HEK293 (cell line): ENCODE data around the gene MYH7B.

Source experiments
- CTCF ChIA-PET: fragments of 350-600 bp; formaldehyde crosslinking; extraction: SDS; loops from one replicate; lab custom pipeline; 2021; ENCODE audit warnings: antibody characterized with exemption; lab: Yijun Ruan, JAX
- POLR2A ChIA-PET: fragments of 300-600 bp; formaldehyde crosslinking; extraction: SDS; loops from one replicate; lab custom pipeline; 2020; ENCODE audit warnings: antibody characterized with exemption, inconsistent platforms; lab: Yijun Ruan, JAX
- H3K27ac ChIP-seq: fragments of 200-500 bp; sonication (Bioruptor generic); 2 replicates; pipeline ENCODE4 v1.5.1; 2014; ENCODE audit warnings: low read depth, low read length, control low read depth, inconsistent platforms; ENCODE audit errors: extremely low read depth
- H3K36me3 ChIP-seq, 2 experiments: fragments of 200-500 bp in 1 of 2; sonication (Bioruptor generic) in 1 of 2; 1 replicate in 1 of 2; 2 replicates in 1 of 2; pipeline ENCODE4 v1.5.1; 2014 to 2017; ENCODE audit warnings: inconsistent platforms in 2 of 2, low read length in 2 of 2; ENCODE audit not compliant: control insufficient read depth in 2 of 2, insufficient read depth in 1 of 2
- H3K4me1 ChIP-seq: fragments of 200-500 bp; sonication (Bioruptor generic); 2 replicates; pipeline ENCODE4 v1.5.1; 2014; ENCODE audit warnings: mild to moderate bottlenecking, low read length, inconsistent platforms; ENCODE audit not compliant: control insufficient read depth, insufficient read depth
- H3K4me3 ChIP-seq: 2 replicates; pipeline ENCODE4 v1.5.1; 2011; ENCODE audit warnings: low read depth, mild to moderate bottlenecking, control low read depth, low read length, moderate library complexity
- H3K9me3 ChIP-seq: fragments of 200-500 bp; sonication (Bioruptor generic); 2 replicates; pipeline ENCODE4 v1.5.1; 2014; ENCODE audit warnings: low read depth, low read length, inconsistent platforms; ENCODE audit not compliant: control insufficient read depth, insufficient read depth
- GLI2 ChIP-seq: fragments of 450-650 bp; formaldehyde crosslinking; IDR thresholded peaks from 2 replicates; pipeline ENCODE4; 2017; ENCODE audit warnings: missing biosample characterization, missing genetic modification characterization, low read depth, borderline replicate concordance
- GLIS1 ChIP-seq: fragments of 450-650 bp; formaldehyde crosslinking; IDR thresholded peaks from 2 replicates; pipeline ENCODE4 v1.5.1; 2016; ENCODE audit warnings: missing biosample characterization, missing genetic modification characterization
- KLF9 ChIP-seq: fragments of 450-650 bp; formaldehyde crosslinking; IDR thresholded peaks from 2 replicates; pipeline ENCODE4 v1.5.1; 2016; ENCODE audit warnings: missing biosample characterization, missing genetic modification characterization, low read depth
- MYNN ChIP-seq: fragments of 450-650 bp; formaldehyde crosslinking; IDR thresholded peaks from 2 replicates; pipeline ENCODE4 v1.5.1; 2016; ENCODE audit warnings: missing biosample characterization, missing genetic modification characterization, borderline replicate concordance
- MZF1 ChIP-seq: fragments of 450-650 bp; formaldehyde crosslinking; IDR thresholded peaks from 2 replicates; pipeline ENCODE4 v1.5.1; 2017; ENCODE audit warnings: missing biosample characterization, missing genetic modification characterization, borderline replicate concordance
- REPIN1 ChIP-seq: fragments of 450-650 bp; formaldehyde crosslinking; IDR thresholded peaks from 2 replicates; pipeline ENCODE4 v1.5.1; 2017; ENCODE audit warnings: missing biosample characterization, missing genetic modification characterization, low read depth
- SALL2 ChIP-seq: fragments of 450-650 bp; formaldehyde crosslinking; IDR thresholded peaks from 2 replicates; pipeline ENCODE4 v1.5.0; 2017; ENCODE audit warnings: missing biosample characterization, mild to moderate bottlenecking, missing genetic modification characterization, borderline replicate concordance
- SP7 ChIP-seq: fragments of 450-650 bp; formaldehyde crosslinking; IDR thresholded peaks from 2 replicates; pipeline ENCODE4 v1.5.1; 2016; ENCODE audit warnings: missing biosample characterization, missing genetic modification characterization
- ZNF140 ChIP-seq: fragments of 450-650 bp; formaldehyde crosslinking; IDR thresholded peaks from 2 replicates; pipeline ENCODE4 v1.5.1; 2016; ENCODE audit warnings: missing biosample characterization, missing genetic modification characterization
- ZNF2 ChIP-seq: fragments of 450-650 bp; formaldehyde crosslinking; IDR thresholded peaks from 2 replicates; pipeline ENCODE4 v1.5.1; 2016; ENCODE audit warnings: missing biosample characterization, missing genetic modification characterization
- ZNF202 ChIP-seq: fragments of 450-650 bp; formaldehyde crosslinking; IDR thresholded peaks from 2 replicates; pipeline ENCODE4 v1.5.1; 2016; ENCODE audit warnings: missing biosample characterization, missing genetic modification characterization, borderline replicate concordance
- ZNF302 ChIP-seq: fragments of 450-650 bp; formaldehyde crosslinking; IDR thresholded peaks from 2 replicates; pipeline ENCODE4 v1.5.1; 2016; ENCODE audit warnings: missing biosample characterization, missing genetic modification characterization, low read depth
- ZNF37A ChIP-seq: fragments of 450-650 bp; IDR thresholded peaks from 2 replicates; pipeline ENCODE4 v1.5.1; 2018; ENCODE audit warnings: missing biosample characterization, missing genetic modification characterization
- ZNF404 ChIP-seq: fragments of 450-650 bp; formaldehyde crosslinking; IDR thresholded peaks from 2 replicates; pipeline ENCODE4 v1.5.1; 2017; ENCODE audit warnings: missing biosample characterization, missing genetic modification characterization
- ZNF426 ChIP-seq: fragments of 450-650 bp; formaldehyde crosslinking; IDR thresholded peaks from 2 replicates; pipeline ENCODE4 v1.5.1; 2017; ENCODE audit warnings: missing biosample characterization, missing genetic modification characterization, mild to moderate bottlenecking, inconsistent platforms, moderate library complexity
- ZNF658 ChIP-seq: fragments of 450-650 bp; formaldehyde crosslinking; IDR thresholded peaks from 2 replicates; pipeline ENCODE4; 2016; ENCODE audit warnings: missing biosample characterization, missing genetic modification characterization
- ZNF664 ChIP-seq: fragments of 450-650 bp; formaldehyde crosslinking; IDR thresholded peaks from 2 replicates; pipeline ENCODE4 v1.5.1; 2016; ENCODE audit warnings: missing biosample characterization, missing genetic modification characterization
- ZNF785 ChIP-seq: fragments of 450-650 bp; formaldehyde crosslinking; IDR thresholded peaks from 2 replicates; pipeline ENCODE4 v1.5.1; 2016; ENCODE audit warnings: missing biosample characterization, missing genetic modification characterization
- ZNF792 ChIP-seq: fragments of 450-650 bp; formaldehyde crosslinking; IDR thresholded peaks from 2 replicates; pipeline ENCODE4 v1.5.1; 2016; ENCODE audit warnings: missing biosample characterization, missing genetic modification characterization
- TF ChIP-seq, protein P1 (sequence below): fragments of 450-650 bp; formaldehyde crosslinking; IDR thresholded peaks from 2 replicates; pipeline ENCODE4 v1.5.1; 2016; ENCODE audit warnings: missing biosample characterization, missing genetic modification characterization
- TF ChIP-seq, protein P2 (sequence below): fragments of 450-650 bp; formaldehyde crosslinking; conservative IDR thresholded peaks from 2 replicates; pipeline ENCODE4 v1.5.1; 2016; ENCODE audit warnings: low read depth, missing biosample characterization, missing genetic modification characterization
- TF ChIP-seq, protein P3 (sequence below): fragments of 450-650 bp; IDR thresholded peaks from 2 replicates; pipeline ENCODE4 v1.5.1; 2018; ENCODE audit warnings: missing biosample characterization, missing genetic modification characterization

MYH7B gene

DNA sequence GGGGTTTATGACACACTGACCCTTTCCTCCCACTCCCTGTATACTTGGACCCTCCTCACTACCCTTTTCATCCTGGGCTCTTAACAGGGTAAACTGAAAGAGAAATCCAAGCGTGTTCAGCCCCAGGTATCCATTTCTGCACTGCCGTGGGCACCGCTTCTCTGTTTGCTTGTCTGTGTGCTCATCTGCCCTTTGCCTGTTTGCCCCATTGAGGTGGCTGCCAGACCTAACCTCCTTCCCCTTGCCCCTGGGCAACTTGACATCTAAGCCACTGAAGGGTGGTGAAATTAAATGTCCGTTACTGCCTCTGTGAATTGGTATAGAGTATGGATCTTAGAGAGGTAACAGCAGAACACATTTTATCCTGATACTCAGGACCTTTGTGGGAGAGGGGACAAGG, 40.5 kb upstream of the MYH7B start:
- no peaks in the 10 kb centered on the region for H3K4me1 ChIP-seq
- no peak overlapping the region for H3K27ac ChIP-seq
- CTCF ChIA-PET, result no interaction called here
- peaks cover 0 to 8% of the 10 kb centered on the region in 2 experiments; a peak in 1 of 3 replicates for H3K36me3 ChIP-seq
- no peaks in the 10 kb centered on the region for H3K9me3 ChIP-seq
- TF ChIP-seq ZNF792 (tag by site-specific recombination) (no peak), ZNF2 (no peak), ZNF202 (tag by site-specific recombination) (no peak), ZNF664 (tag by site-specific recombination) (no peak), MZF1 (tag by site-specific recombination) (no peak), ZNF658 (tag by site-specific recombination) (no peak), GLIS1 (no peak)
- TF ChIP-seq, protein P1, sequence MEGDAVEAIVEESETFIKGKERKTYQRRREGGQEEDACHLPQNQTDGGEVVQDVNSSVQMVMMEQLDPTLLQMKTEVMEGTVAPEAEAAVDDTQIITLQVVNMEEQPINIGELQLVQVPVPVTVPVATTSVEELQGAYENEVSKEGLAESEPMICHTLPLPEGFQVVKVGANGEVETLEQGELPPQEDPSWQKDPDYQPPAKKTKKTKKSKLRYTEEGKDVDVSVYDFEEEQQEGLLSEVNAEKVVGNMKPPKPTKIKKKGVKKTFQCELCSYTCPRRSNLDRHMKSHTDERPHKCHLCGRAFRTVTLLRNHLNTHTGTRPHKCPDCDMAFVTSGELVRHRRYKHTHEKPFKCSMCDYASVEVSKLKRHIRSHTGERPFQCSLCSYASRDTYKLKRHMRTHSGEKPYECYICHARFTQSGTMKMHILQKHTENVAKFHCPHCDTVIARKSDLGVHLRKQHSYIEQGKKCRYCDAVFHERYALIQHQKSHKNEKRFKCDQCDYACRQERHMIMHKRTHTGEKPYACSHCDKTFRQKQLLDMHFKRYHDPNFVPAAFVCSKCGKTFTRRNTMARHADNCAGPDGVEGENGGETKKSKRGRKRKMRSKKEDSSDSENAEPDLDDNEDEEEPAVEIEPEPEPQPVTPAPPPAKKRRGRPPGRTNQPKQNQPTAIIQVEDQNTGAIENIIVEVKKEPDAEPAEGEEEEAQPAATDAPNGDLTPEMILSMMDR (tag by site-specific recombination), result no peak
- no peak overlapping the region for H3K4me3 ChIP-seq
- POLR2A ChIA-PET, result no interaction called here

DNA sequence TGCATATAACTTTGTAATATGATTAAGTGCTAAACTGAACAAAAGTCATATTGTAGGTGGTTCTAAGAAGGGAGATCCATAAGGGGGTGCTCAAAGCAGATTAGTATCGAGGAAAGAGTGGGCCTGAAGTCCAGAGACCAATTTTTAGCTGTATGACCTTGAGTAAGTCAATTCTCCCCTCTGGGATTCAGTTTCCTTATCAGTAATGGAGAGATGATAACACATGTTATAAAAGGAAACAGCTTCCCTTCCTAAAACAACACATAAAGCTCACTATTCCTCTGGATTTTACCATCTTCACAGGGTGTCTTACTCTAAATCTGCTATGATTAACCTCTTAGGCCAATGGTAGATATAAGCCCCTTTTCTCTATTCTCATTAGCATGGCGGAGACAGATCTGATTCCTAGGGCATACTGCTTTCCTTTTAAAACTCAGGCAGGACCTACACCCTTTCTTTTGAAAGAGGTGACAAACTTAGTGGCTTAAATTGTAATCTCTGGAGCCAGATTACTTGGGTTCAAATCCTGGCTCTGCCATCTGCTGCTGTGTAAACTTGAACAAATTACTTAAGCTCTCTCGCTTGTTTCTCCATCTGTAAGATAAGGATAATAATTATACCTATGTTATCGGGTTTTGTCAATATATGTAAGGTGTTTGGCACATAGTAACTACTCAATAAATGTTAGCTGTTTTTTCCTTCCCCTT, 39.8 kb upstream of the MYH7B start:
- H3K4me3 ChIP-seq, result no peak overlapping the region
- peaks cover 0 to 15% of the 10 kb centered on the region in 2 experiments; a peak in 1 of 3 replicates for H3K36me3 ChIP-seq
- ChIA-PET CTCF (interaction anchor here (0.6 to 1.0 kb wide), 2 partner anchors 42 to 683 kb away, joined by 3 to 6 read pairs; no protein-coding TSS in a partner anchor), POLR2A (no interaction called here)
- no peaks in the 10 kb centered on the region for H3K9me3 ChIP-seq
- H3K27ac ChIP-seq, result no peak overlapping the region
- no peaks in the 10 kb centered on the region for H3K4me1 ChIP-seq
- TF ChIP-seq ZNF785 (tag by site-specific recombination) (no peak), REPIN1 (tag by site-specific recombination) (no peak), ZNF302 (tag by site-specific recombination) (no peak), ZNF426 (tag by site-specific recombination) (no peak), GLI2 (tag by site-specific recombination) (no peak), ZNF664 (tag by site-specific recombination) (no peak), ZNF37A (tag by site-specific recombination) (no peak), ZNF404 (tag by site-specific recombination) (no peak), KLF9 (no peak), ZNF140 (tag by site-specific recombination) (no peak), SALL2 (tag by site-specific recombination) (no peak), MYNN (tag by site-specific recombination) (no peak), SP7 (tag by site-specific recombination) (no peak)
- TF ChIP-seq, protein P2, sequence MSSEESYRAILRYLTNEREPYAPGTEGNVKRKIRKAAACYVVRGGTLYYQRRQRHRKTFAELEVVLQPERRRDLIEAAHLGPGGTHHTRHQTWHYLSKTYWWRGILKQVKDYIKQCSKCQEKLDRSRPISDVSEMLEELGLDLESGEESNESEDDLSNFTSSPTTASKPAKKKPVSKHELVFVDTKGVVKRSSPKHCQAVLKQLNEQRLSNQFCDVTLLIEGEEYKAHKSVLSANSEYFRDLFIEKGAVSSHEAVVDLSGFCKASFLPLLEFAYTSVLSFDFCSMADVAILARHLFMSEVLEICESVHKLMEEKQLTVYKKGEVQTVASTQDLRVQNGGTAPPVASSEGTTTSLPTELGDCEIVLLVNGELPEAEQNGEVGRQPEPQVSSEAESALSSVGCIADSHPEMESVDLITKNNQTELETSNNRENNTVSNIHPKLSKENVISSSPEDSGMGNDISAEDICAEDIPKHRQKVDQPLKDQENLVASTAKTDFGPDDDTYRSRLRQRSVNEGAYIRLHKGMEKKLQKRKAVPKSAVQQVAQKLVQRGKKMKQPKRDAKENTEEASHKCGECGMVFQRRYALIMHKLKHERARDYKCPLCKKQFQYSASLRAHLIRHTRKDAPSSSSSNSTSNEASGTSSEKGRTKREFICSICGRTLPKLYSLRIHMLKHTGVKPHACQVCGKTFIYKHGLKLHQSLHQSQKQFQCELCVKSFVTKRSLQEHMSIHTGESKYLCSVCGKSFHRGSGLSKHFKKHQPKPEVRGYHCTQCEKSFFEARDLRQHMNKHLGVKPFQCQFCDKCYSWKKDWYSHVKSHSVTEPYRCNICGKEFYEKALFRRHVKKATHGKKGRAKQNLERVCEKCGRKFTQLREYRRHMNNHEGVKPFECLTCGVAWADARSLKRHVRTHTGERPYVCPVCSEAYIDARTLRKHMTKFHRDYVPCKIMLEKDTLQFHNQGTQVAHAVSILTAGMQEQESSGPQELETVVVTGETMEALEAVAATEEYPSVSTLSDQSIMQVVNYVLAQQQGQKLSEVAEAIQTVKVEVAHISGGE, result no peak
- TF ChIP-seq, protein P3, sequence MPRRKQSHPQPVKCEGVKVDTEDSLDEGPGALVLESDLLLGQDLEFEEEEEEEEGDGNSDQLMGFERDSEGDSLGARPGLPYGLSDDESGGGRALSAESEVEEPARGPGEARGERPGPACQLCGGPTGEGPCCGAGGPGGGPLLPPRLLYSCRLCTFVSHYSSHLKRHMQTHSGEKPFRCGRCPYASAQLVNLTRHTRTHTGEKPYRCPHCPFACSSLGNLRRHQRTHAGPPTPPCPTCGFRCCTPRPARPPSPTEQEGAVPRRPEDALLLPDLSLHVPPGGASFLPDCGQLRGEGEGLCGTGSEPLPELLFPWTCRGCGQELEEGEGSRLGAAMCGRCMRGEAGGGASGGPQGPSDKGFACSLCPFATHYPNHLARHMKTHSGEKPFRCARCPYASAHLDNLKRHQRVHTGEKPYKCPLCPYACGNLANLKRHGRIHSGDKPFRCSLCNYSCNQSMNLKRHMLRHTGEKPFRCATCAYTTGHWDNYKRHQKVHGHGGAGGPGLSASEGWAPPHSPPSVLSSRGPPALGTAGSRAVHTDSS (tag by site-specific recombination), result no peak
